ENCODE measurements around the gene AP5Z1.

DNA sequence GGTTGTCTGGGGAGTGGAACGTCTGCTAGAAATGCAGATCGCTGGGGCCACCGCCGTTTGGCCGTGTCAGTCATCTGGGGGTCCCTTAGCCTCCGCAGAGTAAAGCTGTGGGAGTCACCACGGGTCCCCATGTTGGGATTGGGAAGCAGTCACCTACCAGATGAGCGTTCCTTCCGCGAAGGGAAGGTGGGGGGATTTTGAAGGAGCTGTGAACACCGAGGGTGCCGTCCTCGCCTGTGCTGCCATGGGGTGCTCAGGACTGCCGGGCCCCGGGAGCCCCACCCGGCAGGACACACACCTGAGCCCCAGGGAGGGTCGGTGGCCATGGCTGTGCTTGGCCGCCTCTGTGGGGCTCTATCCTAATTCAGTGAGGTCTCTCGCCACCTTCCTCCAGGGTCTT lies 46.2 kb upstream of the AP5Z1 start:
- TF ChIP-seq, protein P1, sequence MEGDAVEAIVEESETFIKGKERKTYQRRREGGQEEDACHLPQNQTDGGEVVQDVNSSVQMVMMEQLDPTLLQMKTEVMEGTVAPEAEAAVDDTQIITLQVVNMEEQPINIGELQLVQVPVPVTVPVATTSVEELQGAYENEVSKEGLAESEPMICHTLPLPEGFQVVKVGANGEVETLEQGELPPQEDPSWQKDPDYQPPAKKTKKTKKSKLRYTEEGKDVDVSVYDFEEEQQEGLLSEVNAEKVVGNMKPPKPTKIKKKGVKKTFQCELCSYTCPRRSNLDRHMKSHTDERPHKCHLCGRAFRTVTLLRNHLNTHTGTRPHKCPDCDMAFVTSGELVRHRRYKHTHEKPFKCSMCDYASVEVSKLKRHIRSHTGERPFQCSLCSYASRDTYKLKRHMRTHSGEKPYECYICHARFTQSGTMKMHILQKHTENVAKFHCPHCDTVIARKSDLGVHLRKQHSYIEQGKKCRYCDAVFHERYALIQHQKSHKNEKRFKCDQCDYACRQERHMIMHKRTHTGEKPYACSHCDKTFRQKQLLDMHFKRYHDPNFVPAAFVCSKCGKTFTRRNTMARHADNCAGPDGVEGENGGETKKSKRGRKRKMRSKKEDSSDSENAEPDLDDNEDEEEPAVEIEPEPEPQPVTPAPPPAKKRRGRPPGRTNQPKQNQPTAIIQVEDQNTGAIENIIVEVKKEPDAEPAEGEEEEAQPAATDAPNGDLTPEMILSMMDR (IDR thresholded peaks at IDR 0.05) = no peak
- TF ChIP-seq POLR2A (IDR thresholded peaks at IDR 0.05) = no peak

Data from adrenal gland (tissue), 5 donors.